Activated T-cell treated with anti-CD3 and anti-CD28 coated beads for 48 hours (primary cell): ENCODE data around the gene LSM7.

ENCODE experiments used
- DNase-seq: peaks from one replicate; pipeline ENCODE4 v3.0.0-alpha.2; 2020; ENCODE audit warnings: low read depth

Gene LSM7

GRCh38 chr19:2328401-2329148, at the start of gene LSM7, which contains the start of gene SPPL2B:
LSM7 (minus strand) TSS chr19:2328586; CDS start chr19:2328566, 20 bp downstream.
SPPL2B (plus strand) TSS chr19:2328684; CDS start chr19:2328710, 26 bp downstream.
- peak; percentile 92 for DNase-seq

GRCh38 chr19:2376784-2377519, 48.6 kb upstream of the LSM7 start:
- DNase-seq: no peak

- DNase-seq: no peak
These were observed 47.2 kb upstream of the LSM7 start for GRCh38 chr19:2375353-2376121.

GRCh38 chr19:2374808-2375207, 46.4 kb upstream of the LSM7 start:
- DNase-seq: no peak

- DNase-seq: no peak
These were observed 43.8 kb upstream of the LSM7 start for GRCh38 chr19:2372076-2372612.

DNA sequence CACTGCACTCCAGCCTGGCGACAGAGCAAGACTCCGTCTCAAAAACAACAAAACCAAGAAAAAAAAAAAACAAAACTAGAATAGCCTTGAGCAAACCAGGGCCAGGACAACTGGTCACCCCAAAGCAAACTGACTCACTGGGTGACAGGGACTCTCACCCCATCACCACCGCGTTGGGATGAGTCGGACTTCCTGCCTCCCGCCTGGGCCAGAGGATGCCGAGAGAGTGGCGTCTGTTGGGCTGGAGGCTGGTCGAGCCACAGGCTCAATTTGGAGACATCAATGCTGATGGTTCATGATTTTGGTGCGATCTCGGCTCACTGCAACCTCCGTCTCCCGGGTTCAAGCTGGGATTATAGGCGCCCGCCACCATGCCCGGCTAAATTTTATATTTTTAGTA, 43.3 kb upstream of the LSM7 start:
- DNase-seq: no peak

DNA sequence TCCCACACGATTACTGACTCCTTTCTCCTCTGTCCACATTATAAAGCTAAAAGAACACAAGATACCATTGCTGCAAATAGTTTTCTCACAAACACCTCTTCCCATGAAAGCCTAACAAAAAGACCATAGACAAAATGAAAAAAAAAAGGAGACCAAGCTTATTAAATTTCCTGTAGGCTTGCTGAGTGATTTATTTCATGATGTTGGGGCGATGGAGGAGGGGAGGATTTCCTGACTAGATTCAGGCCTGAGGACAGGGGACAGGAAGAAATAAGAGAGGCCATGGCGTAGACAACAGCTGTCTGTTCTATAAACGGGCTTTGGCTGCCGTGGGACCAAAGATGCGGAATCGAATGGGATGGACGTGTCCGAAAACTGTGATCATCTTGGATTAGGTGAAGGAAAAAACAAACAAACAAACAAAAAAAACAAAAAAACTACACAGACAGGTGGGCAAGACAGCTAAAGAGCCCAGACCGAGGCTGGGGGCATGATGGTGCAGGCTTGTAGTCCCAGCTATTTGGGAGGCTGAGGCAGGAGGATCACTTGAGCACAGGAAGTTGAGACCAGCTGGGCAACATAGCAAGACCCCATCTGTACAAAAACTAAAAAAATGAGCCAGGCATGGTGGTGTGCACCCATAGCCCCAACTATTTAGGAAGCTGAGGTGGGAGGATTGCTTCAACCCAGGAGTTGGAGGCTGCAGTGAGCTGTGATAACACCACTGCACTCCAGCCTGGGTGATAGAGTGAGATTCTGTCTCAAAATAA, 37.0 kb upstream of the LSM7 start:
- no peak for DNase-seq

DNA sequence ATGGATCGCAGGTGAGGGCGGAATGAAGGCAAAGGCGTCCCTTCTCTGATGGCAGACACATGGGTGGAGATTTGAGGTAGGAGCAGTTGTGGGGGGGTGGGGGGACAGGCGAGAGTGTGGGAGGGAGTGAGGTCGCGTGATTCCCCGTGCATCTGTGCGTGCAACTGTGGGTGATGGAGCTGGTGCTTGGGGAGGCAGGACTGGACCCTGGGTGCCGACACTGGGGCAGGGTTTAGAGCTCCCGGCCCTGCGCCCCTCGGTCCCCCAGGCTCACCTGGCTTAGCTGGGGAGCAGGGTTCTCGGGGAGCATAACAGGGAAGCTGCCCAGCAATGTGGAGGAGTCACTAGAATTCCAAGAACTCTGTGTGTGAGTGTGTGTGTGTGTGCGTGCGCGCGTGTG, 35.0 kb upstream of the LSM7 start:
- no peak for DNase-seq

- DNase-seq: no peak
These were observed 34.5 kb upstream of the LSM7 start for GRCh38 chr19:2362970-2363300.

GRCh38 chr19:2362046-2362969, 33.9 kb upstream of the LSM7 start:
- DNase-seq: no peak

DNA sequence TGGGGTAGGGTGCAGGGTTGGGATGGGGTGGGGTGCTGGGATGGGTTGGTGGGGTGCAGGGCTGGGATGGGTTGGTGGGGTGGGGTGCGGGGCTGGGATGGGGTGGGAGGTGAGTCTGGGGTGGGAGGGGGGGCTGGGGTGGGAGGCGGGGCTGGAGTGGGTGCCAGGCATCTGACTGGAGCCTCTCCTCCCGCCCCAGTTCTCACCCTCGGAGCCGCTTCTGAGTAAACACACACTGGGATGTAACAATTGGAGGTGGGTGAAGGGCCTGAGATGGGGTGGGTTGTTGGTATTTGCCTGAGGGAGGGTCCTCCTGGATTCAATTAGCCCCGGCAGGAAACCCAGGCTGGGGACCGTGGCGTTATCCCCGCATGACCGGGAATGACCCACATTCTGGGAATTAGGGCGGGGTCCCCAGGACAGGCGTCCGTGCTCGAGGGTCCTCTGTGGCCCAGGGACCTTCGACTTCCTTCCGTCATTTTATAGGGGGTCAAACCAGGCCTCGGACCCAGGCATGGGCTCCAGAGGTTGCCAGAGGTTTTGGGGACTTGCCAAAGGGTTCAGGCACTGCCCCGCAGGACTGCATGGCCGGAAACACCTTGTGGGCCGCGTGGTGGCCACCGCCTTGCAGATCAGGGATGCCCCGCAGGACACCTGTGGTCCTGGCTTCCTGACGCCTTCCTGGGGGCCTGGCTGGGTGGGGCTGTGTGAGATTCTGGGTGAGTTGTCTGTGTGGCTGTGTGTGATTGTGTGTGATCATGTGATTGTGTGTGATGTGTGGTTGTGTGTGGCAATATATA, 33.1 kb upstream of the LSM7 start:
- DNase-seq: no peak

DNA sequence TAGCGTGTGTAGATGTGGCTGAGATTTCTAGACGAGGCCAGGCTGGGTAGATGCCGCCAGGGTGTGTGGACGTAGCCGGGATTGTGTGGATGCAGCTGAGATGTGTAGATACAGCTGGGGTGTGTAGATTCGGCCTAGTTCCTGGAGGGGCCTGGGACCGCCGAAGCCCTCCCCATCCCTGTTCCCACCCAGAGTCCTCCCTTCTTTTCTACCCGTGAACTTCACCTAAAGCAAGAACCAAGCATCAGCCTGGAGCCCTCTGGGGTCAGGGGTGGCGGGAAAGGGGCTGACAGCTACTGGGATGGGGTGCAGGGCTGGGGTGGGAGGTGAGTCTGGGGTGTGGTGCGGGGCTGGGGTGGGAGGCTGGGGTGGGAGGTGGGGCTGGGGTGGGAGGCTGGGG, 32.4 kb upstream of the LSM7 start:
- no peak for DNase-seq

DNA sequence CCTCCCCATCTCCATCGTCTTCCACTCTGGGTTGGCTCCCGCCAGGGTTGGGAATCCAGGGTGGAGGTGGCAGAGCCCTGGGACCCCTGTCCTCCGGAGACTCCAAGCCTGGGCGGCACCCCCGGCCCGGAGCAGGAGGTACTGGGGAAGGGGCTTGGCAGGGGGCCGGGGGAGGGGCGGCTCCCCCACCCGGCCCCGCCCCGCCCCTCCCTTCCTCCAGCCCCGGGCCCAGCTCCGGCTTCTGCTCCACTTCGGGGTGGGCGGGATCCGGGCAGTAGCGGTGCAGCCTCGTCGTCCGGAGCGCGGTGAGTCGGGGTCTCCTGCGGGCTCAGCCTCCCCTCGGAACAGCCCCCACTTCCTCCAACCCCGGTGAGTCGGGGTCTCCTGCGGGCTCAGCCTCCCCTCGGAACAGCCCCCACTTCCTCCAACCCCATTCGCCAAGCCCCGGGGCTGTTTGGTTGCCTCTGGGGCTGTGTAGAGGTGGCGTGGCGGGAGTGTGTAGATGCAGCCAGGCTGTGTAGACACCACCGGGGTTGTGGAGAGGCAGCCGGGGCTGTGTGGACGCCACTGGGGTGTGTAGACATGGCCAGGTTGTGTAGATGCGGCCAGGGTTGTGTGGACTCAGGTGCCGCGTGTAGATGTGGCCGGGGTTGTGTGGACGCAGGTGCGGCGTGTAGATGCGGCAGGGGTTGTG, 31.8 kb upstream of the LSM7 start, which contains the start of gene TMPRSS9:
TMPRSS9 (plus strand) TSS at position 274 of the 694 bp plus-strand sequence. CDS start 29,521 bp downstream, outside the sequence.
- DNase-seq: no peak

DNA sequence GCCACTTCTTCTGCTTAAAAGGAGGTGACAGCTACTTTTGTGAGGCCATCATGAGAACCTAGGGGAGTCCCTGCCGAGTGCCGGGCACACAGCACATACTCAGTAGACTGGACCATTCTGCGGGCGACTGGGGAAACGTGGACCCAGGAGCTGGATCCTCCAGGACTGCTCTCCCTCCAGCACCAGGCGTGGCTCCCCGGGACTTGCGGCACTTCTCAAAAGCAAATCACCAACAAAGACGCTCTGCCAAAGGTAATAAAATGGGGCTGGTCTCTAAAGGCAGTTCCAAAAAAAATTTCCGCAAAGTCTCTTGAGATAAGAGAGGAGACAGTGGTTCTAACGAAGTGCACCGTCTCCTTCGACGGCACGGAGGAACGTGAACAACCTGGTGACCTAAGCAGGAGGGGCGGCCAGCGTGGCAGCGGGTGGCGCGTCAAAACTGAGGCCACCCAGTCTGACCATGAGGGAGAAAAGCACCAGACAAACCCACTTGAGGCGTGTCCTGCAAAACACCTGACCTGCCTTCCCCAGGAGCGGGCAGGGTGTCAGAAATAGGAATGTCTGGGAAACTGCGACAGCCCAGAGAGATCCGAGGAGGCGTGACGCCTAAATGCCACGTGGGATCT, 30.3 kb upstream of the LSM7 start:
- DNase-seq: no peak

- DNase-seq: no peak
These were observed 29.2 kb upstream of the LSM7 start for GRCh38 chr19:2357279-2358206.

DNA sequence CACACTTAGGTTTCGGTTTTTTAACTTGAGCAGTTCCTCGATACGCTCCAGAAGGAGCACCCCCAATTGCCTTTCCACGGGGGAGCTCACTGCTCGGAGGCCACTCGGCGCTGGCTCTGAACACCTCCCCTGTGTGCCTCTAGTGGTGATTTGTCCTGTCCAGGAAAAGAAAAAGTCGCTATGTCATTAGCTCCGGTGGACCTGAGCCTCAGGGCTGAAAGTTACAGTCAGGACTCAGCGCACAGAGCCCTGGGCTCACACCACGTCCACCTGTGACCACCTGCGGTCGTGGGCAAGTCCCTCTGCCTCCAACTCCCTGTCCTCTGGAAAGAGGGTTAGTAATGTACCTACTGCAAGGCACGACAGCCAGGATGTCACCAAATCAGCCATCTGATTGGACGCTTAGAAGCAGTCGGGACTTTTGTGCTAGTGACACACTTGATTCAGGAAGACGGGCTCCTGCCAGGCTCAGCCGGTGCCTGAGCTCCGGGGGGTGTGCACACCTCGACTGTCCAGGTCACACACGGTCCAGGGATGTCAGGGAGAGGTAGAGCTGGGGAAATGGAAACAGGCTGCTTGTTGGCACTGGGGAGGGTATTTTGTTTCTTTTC, 27.8 kb upstream of the LSM7 start:
- DNase-seq: no peak
